ENCODE data around the gene DAP.
"Not testable (repeated sequence)": the region's sequence is repeated elsewhere in the genome, so short reads cannot be mapped to it uniquely, and the experiment has no call there.

Gene DAP

DNA sequence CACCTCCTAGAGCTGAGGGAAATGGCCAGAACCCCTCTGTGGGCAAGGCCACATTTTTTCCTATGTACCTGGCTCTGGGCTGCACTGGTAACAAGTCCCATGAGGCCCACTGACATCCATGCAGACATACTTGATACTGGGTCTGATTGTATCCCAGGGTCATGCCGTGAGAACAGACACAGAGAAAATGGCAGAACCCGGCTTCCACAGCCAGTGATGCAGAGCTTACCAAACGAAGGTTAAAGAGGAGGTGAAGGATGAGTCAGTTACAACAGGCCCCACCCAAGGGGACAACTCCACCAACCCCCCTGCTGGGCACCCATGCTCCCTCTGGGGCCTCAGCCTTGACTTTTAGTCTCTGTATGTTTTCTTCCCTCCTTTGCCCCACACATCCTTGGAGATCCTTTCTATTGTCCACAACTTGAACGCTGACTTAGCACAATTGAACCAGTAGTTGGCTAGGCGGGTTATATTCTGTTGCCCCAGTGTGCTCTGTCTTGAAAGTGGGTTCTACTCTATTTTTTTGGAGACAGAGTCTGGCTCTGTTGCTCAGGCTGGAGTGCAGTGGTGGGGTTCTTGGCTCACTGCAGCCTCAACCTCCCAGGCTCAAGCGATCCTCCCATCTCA is 93.5 kb downstream of the DAP start:
- DNase-seq, result no peak

DNA sequence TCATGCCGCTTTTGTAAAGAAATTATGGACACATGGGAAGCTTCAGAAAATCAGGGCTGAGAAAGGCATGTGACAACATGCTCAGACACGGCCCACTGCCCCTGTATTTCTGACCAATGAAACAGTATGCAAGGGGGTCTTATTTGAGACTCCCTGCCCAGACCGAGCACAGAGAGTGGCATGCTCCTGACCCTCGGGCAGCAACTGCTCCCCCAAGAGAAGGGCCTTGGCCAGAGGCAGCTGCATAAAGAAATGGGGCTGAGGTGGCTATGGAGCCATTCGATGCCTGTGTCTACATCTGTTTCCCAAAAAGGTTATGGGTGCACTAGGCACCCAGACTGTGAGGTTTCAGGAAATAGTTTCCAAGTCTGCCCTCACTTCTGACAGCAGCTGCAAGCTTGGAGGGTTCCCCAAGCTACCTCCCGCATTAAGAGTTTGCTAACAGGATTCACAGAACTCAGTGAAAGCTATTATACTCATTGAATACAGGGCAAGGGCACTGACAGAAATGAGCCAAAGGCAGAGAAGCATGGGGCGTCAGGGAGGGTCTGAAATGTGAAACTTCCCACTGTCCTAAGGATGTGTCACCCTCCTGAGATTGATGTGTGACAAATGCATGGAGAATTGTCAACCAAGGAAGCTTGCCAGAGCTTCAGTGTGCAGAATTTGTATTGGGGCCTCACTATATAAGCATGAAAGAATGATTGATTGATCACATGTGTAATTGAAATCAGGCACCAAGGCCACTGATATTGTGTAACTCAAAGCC is 94.3 kb downstream of the DAP start:
- DNase-seq, result no peak

DNA sequence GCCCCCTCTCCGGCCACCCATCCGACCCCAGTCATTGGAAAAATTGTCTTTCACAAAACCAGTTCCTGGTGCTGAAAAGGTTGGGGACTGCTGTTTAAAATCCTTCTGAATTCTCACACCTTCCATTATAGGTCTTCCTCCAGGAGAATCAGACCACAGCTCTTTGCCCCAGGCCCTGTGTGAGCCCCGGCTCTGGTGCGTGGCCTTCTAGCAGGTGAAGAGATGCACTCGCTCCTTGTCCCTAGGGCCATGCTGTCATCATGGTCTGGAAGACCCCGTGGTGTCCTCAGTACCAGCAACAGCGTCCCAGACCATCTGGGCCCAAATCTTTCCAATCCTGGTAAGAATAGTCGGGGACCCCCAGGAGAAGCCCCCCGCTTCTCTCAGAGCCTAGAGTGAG is 95.2 kb downstream of the DAP start:
- DNase-seq, result no peak

DNA sequence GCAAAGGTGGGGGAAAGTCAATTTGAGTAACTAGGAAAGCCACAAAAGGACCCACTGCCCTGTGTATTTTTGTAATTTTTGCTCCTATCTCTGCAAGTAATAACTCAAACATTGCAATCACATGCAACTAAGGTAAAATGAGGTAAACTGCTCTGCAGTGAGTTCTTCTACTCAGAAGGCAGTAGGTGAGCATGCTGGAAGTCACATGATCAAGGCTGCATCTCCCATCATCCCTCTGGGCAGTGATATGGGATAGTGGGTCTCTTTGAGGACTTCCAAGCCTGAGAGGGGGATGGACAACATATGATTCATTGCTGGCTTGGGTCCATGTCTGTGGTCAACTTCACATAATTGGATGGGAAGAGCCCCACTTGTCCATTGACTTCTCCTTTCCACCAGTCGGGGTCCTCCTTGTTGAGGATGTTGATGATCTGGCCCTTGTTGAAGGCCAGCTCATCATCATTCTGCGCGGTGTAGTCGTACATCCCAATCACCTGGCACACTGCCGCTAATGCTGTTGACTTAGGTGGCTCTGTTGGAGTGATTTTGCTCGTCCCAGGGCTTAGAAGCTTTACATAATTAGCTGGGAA is 96.8 kb downstream of the DAP start:
- not testable (repeated sequence) for DNase-seq

DNA sequence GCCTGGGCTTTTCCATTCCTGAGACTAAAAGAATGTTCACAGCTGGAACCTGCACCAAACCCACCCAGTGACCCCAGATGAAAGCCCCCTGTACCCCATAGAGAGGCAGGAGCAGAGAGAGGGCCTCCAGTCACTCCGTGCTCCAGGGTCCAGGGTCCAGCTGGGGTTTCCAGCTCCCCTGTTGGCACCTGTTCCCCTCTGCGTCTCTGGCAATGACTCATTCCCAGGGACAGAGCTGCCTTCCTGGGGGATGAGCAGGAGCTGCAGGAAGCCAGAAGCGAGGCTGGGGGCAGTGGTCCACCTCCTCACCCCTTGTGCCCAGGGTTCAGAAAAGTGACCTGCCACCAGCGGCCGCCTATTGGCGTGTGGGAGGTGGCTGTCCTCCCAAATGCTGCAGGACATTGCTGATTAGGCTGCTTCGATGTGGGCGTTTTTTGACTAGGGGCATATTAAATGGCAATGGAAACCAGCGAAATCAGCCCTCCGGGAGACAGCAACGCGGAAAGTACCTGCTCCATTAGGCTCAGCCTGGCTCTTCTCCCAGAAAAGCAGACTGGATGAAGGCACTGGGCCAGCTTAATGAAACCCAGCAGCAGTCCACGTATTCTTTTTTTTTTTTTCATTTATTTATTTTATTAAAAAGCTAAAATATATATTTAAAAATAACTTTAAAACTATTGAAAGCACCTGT is 97.4 kb downstream of the DAP start:
- peak; percentile 48 for DNase-seq

DNA sequence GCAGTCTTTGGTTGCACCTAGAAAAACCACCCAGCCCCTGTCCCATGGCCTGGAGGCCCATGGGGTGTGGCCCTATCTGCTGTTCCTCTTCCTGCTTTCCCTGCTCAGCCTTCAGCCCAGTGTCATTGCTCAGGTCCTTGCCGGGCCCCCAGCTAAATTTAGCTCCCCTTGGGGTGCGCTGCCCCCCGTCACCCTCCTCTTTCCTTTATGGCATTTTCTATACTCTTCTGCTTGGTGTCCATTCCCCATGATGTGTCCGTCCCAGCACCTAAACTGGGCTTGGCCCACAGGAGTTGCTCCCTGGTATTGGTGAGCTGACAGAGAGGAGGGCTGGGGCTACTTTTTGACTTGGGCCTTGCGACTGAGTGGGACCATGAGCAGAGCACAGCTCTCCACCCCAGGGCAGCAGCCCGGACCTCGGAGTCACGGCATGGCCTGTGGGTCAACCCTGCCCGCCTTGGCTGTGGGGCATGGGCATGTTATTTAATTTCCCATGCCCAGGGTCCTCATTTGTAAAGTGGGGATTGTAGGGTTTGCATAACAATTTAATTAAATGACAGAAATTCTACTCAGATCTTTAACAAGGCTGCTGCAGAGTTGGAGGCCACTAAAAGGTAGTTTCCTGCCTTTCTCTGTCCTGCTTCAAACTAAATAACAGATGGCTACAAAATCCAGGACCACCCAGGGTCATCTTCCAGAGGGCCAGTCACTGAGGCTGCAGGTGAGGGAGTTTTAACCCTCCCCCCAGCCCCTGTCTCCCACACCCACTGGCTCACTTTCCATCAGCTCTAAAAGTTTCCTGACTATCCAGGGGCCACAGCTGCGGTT is 98.2 kb downstream of the DAP start:
- no peak for DNase-seq

DNA sequence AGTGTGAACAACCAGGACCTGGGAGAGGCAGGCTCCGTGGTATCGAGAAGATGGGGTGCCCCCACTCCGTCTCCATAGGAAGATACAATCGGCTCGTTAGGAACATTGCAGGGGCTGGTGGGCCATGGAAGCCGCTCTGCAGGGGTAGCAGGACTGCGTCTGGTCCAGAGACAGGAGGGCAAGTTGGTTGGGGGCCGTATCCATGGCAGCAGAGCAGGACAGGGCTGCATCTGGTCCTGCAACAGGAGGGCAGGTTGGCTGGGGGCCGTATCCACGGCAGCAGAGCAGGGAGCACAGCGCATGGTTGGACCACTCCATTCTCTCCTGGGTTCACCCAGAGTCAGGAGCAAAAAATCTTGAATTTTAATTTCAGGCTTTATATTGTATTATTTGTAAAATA is 99.0 kb downstream of the DAP start:
- no peak for DNase-seq

DNA sequence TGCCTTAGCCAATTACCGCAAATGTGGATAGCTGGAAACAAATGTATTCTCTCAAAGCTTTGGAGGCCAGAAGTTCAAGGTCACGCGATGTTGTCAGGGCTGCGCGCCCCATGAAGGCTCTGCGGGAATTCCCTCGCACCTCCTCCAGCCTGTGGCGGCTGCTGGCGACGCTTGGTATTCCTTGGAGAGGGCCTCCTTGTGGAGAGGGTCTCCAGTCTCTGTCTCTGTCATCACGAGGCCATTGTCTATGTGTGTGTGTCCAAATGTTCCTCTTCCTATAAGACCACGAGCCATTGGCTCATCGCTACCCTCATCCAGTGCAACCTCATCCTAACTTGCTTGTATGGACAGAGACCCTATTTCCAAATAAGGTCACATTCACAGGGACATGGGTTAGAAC is 99.6 kb downstream of the DAP start:
- DNase-seq, result no peak

DNA sequence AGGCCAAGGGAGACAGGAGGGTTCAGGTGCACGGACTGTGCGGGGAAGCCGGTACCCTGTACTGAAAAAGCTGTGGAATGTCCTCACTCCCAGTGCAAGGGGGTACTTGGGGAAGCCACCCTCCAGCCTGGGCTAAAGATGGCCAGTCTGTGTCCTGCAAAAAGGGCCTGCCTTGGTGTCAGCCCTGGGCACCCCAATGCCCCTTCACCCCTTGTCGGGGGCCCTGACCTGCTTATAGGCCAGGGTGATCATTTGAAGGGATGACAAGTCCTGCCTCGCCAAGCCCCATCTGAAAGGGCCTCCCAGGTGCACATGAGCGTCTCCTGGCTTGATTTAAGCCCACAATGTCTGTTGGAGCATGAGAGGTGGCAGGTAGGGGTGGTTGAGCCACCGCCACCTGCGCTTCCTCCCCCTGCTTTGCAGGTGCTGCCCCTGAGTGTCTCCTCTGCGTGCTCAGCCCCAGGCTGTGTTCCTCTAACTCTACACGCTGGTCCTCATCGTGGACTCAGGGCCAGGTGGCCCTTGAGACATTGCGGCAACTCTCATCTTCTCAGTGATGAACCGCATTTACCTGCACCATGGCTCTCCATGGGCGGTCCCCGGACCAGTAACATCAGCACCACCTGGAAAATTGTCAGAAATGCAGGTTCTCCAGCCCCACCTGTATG is 100.2 kb downstream of the DAP start:
- no peak for DNase-seq

DNA sequence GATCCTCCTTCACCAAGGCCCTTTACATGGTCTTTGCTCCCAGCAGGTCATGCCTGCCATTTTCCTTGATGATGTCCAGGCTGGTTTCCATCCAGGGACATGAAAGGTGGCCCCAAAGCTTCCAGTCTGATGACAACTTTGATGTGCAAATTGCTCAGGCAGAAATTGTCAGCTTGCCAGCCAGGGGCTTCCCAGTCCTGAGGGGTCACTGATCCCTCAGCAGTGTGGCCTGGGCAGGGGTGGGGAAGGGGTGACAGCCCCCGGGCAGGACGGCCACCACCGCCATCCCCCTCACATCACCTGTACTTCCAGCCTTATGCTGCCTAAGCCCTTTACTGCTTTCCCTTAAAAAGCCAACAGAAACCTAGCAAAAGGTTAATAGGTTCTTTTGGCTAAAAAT is 100.9 kb downstream of the DAP start:
- DNase-seq, result no peak

DNA sequence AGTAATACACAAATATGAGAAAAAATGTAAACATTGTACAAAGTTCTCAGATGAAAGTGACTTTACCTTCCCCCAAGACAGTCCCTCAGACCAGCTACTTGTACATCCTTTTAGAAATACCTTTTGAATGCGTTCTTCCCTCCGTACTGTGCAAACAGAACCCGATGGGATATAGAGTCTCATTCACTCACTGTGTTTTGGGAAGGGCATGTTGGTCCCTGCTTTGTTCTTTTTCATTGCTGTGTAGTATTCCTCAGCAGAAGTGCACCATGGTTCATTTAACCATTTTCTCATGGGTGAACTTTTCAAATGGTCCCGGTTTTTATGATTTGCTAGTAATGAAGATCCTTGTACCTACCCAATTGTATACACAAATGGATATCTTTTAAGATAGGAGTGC is 102.8 kb downstream of the DAP start:
- DNase-seq, result no peak

DNA sequence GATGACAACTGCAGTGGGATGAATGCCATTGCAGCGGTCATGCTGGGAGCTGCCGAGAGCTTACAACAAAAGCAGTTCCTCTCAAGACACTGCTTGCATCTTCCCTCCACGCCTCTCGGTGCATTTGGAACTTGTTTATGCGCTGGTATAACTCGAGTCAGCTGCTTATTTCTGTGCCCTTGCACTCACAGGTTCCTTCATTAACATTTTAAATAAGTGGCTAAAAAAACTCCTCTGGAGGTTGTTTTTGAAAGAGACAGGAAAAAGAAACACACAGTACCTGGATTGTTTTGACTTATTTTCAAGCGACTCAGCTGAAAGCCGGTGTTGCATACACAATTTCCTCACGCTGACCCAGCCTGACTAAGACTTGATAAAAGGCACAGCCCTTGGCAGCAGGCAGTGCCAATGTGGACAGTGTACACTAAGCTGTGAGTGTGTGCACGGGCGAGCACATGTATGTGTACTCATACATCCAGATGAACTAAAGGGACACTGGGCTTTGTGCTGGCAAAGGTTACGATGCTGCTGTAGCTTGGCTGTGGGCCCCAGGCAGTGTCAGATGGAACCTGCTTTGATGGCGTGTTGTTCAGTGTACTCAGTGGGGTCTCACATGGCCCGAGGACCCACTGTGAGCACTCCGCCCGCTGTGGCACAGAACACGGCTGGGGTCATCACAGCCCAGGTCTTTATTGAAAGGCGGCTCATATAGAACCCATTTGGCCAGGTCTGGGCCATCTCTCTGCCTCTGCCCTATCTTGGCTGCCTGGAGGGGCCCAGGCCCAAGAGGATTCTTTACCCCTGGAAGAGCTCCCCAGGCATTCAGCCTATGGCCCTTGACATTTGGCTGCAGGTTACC is 104.8 kb downstream of the DAP start:
- DNase-seq, result no peak

DNA sequence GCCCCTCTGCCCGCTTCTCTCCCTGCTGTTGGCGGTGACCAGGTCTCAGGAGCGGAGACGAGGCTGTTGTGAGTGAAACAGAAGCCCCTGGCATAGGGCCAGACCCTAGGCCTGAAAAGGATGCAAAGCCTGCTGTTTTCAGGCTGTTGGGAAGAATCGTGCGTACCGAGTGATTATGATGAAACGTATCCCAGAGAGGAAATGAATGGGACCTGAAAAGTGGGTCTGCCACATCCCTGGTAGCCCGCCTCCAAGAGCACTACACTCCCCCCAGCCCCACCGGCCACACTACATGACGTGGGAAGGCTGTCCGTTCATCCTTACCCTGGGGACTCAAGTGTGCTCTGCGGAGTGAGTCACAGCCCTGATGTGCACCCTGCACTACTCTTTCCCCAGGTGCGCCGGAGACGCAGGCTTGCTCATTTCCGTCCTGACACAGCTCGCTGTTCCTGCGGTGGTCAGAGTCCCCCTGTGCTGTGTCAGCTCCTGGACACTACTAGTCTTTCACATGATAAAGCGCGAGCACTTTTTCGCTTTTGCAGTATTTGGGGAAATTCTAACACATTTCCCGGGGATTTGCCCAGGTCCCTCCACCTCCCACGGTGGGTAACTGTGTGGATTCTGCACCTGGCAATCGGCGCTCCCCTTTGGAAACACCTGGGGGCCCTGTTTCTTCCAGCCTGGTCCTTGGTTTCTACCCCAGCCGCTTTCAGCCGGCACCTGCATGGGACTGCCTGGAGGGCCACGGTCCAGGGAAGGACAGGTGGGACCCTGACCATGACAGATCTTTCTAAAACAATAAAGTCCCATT is 105.7 kb downstream of the DAP start:
- DNase-seq, result no peak

DNA sequence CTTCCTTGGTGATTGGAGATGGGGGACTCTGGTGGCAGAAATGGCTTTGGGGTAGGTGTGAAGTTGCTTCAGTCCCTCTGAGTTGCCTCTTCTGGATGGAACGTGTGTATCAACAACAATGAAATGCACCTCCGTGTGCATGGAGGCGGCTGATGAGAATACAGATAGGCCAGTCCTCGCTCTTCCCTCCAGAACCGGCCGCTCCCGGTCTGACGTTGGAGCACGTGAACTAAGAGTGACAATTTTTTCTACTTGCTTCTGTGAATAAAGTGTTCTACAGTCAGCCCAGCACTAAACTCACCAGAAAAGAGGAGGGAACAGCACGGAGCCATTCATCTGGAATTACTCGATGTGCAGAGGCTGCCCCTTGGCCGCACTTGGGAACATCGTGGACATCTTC is 106.5 kb downstream of the DAP start:
- DNase-seq, result no peak

DNA sequence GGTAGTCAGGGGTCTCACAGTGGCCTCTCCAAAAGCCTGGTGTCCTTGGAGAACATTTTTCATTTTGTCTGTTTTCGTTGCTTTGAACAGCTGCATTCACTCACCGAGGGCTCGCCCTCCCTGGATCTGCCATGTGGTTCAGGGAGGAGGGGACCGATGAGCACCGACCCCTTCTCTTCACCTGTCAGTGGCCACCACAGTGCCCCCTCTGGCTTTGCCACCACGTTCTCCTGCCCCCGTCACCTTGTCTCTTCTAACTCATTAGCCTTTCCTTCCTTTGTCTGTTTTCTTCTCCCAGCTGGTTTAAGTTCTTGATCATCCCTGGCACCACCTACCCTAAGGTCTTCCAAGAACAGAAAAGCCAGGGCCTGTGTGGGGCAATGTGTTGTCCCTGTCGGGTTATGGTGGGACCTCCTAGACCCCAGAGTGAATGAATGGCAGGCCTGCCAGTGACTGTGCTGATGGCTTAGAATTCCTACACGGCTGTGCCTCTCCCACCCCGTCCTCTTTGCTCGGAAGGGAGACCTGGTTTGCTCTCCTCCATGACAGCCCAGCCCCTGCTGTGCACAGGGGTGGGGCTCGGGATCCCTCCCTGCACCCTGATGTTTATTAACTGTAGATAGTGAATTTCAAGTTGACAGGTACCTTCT is 107.2 kb downstream of the DAP start:
- DNase-seq, result no peak

DNA sequence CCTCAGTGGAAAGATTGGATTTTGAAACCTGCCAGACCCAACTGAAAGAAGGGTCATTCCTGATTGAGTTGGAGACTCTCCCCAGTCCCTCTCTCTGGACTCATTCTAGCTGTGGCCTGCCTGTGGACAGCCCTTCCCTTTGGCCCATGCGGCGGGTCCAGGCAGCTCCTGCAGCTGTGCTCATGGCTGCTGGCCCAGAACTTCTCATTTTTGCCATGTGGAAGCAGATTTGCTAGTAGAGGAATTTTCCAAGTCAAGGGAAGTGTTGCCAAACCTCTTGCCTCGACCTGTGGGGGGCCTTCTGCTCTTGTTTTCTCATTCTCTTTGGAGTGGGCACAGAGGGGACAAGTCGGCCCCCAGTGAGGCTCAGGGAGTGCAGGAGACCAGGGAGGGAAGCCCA is 108.0 kb downstream of the DAP start:
- no peak for DNase-seq

DNA sequence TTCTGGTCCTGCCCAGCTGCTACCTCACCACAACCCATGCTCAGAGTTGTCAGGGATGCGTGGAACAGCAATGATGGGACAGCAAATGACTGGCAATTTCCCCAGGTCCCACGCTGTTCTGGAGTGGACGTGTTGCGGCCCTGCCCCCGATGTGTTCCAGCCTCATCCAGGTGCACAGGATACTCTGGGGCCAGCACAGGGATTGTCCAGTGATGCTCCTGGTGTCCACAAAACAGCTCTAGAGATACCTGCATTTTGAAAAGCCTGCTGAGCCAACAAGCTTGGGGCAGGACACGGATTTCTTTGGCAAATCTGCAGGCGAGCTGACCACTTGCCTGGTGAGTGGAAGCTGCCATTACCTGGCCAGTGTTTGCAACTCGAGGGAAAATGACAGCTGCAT is 108.4 kb downstream of the DAP start:
- no peak for DNase-seq

DNA sequence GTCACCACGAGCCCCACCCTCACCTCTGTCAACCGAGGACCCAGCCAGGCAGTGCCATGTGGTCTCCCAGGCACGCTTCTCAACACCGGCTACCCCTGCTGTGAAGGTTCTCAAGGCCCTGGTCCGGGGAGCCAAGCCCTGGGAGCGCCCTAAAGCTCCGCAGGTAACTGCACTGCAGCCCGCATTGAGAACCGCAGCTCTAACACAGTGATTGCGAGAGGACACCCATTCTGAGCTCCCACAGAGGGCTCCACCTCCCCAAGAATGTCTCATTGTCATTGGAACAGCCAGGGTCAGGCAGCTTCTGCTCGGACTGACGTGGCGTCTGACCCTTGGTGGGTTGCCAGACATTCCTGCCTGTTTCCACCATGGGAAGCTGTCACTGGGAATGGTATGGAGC is 108.9 kb downstream of the DAP start:
- DNase-seq, result no peak

DNA sequence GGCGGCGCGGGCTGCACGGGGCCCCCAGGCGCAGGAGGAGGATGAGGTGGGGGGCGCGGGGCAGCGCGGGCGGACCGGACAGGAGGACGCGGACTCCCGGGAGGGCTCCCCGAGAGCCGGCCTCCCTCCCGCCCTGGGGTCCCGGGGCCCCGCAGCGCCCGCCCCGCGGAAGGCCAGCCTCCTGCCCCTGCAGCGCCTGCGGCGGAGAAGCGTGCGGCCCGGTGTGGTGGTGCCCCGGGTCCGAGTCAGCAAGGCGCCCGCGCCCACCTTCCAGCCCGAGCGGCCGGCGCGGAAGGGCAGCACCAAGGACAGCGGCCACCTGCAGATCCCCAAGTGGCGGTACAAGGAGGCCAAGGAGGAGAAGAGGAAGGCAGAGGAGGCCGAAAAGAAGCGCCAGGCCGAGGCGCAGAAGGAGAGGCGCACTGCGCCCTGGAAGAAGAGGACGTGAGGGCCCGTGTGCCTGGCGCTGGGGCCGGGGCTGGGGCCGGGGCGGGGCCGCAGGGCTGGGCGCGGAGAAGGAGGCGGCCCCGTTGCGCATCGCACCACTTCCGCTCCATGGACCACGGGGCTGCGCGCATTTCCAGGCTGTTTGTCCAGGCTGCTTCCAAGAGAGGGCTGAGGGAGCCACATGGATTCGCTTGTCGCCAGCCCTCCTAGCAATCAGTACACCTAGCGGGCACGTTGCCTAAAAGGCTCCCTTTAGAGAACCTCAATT is 111.2 kb downstream of the DAP start:
- DNase-seq, result no peak

All from NCI-H2081 treated with DMSO at 0.1 percent for 48 hours (cell line).